Upper lobe of right lung (tissue), 1 donor: ENCODE data around the gene CAMSAP1. TPM values are rescaled to one million over a fixed set of nuclear protein-coding genes. Genes with fewer than 3 reads are reported as not detected.

ENCODE experiments used
- ATAC-seq: fragments of 200-7000 bp; cut with Tn5 transposase; one replicate; pipeline ENCODE4 v1.9.1; 2020; ENCODE audit warnings: mild to moderate bottlenecking, moderate library complexity
- DNase-seq: peaks from one replicate; pipeline ENCODE4 v3.0.0-alpha.2; 2020
- H3K27ac ChIP-seq: fragments of 200-600 bp; one replicate; pipeline ENCODE4 v1.8.0; 2022
- H3K27me3 ChIP-seq: fragments of 200-600 bp; one replicate; pipeline ENCODE4 v1.8.0; 2022; ENCODE audit warnings: mild to moderate bottlenecking
- H3K36me3 ChIP-seq: fragments of 200-600 bp; one replicate; pipeline ENCODE4 v1.8.0; 2022
- H3K4me1 ChIP-seq: fragments of 200-600 bp; one replicate; pipeline ENCODE4 v1.8.0; 2022
- H3K4me3 ChIP-seq: fragments of 200-600 bp; one replicate; pipeline ENCODE4 v1.8.0; 2022; ENCODE audit warnings: mild to moderate bottlenecking
- H3K9me3 ChIP-seq: fragments of 200-600 bp; one replicate; pipeline ENCODE4 v1.8.0; 2022
- intact Hi-C: fragments of 100-400 bp; cut with DNase I; formaldehyde crosslinking; loops from one replicate; pipeline ENCODE4 v1.11.0; 2022
- total RNA-seq: library from RNA; stranded (reverse); fragmentation: NEBNext Ultra II Directional; extraction: Animal tissue kit (Norgen Biotek cat#: 25700); gene quantifications from one replicate; pipeline ENCODE4 v1.2.1, GENCODE V29; 2021
- TF ChIP-seq, protein P1 (sequence below): fragments of 200-600 bp; IDR thresholded peaks from one replicate; pipeline ENCODE4 v1.8.0; 2022; ENCODE audit warnings: antibody characterized with exemption
- donor health status: DM: no; HTN: yes; CAD: no; lungs with severe emphysema.

The CAMSAP1 gene
- total RNA-seq, 1 donor from 2014 or later, result 26.5 TPM

DNA sequence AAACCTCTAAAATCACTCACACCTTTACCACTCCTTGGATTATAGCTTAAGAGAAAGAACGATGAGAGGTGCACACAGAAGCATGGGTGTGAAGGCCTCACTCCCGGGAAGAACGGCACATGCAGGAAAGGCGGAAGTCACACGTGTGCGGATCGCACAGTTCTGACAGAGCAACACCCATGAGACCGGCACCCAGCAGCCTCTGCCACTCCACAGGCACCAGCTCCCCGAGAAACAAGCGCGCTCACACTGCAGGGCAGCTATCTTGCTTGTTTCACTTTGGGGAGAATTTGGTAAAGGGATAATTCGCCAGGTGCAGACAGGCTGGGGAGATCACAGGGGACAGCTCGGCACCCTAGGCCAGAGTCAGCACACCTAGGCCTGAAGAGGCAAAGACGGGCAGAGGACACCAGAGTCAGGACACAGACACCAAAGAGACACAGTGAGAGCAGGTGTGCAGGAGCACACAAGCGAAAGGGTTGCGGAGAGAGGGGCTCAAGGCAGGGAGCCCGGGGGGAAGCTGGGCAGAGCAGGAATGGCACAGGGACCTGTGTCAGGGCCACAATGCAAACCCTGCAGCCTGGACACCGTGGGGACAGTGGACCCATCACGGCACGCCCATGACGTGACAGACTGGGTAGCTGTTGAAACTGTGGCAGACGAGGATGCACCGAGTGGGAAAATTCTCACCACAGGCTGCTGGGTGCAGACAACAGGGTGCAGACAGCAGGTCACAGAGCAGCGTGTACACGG, 81.7 kb downstream of the CAMSAP1 start:
- intact Hi-C loops, result no loop called here
- H3K4me1 ChIP-seq, result no peaks in the 10 kb centered on the region
- ATAC-seq (no peak), DNase-seq (peak; percentile 49)
- no peak overlapping the region for H3K27ac ChIP-seq
- H3K27me3 ChIP-seq, result no peaks in the 10 kb centered on the region
- no peak overlapping the region for H3K4me3 ChIP-seq
- peaks cover 59% of the 10 kb centered on the region for H3K36me3 ChIP-seq
- TF ChIP-seq, protein P1, sequence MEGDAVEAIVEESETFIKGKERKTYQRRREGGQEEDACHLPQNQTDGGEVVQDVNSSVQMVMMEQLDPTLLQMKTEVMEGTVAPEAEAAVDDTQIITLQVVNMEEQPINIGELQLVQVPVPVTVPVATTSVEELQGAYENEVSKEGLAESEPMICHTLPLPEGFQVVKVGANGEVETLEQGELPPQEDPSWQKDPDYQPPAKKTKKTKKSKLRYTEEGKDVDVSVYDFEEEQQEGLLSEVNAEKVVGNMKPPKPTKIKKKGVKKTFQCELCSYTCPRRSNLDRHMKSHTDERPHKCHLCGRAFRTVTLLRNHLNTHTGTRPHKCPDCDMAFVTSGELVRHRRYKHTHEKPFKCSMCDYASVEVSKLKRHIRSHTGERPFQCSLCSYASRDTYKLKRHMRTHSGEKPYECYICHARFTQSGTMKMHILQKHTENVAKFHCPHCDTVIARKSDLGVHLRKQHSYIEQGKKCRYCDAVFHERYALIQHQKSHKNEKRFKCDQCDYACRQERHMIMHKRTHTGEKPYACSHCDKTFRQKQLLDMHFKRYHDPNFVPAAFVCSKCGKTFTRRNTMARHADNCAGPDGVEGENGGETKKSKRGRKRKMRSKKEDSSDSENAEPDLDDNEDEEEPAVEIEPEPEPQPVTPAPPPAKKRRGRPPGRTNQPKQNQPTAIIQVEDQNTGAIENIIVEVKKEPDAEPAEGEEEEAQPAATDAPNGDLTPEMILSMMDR, result no peak
- H3K9me3 ChIP-seq, result no peaks in the 10 kb centered on the region

DNA sequence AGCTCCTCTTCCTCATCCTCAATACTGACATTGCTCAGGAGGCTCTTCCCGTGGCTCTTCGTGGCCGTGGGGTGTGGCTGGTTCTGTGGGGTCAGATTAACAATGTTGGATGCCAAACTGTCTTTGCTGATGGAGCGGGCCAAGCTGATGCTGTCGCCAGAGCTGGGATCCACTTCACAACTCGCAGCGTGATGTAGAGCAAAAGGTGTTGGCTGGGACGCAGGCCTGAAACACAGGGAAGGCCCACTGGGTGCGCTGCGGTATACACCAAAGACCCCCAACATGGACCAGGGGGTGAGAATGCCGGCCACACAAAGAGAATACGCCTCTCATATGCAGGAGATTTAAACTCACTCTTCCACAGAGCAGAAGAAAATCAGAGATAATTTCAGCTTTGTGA, 84.3 kb downstream of the CAMSAP1 start:
- TF ChIP-seq, protein P1, result no peak
- peaks cover 85% of the 10 kb centered on the region for H3K36me3 ChIP-seq
- intact Hi-C loops, result no loop called here
- H3K4me3 ChIP-seq, result no peak overlapping the region
- ATAC-seq, result no peak
- DNase-seq, result no peak
- no peak overlapping the region for H3K27ac ChIP-seq
- no peaks in the 10 kb centered on the region for H3K9me3 ChIP-seq
- H3K27me3 ChIP-seq, result no peaks in the 10 kb centered on the region
- no peaks in the 10 kb centered on the region for H3K4me1 ChIP-seq

DNA sequence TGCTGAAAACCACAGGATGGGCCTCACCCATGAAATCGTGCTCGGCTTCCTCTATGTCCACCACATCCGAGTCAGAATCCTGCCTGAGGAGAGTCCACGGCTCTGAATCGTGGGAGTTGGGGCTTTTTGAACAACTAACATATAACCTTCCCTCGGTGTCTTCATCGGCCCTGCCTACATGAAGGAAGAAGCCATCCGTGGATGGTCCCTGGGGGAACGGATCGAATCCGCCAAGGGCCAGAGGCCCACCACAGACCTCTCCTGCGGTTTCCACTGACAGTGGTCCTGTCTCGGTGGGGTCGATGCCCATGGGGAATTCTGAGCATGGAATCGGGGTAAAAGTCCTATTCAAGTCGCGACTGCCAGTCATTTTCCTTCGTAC, 85.0 kb downstream of the CAMSAP1 start:
- no peak overlapping the region for H3K4me3 ChIP-seq
- ATAC-seq (no peak), DNase-seq (no peak)
- TF ChIP-seq, protein P1, result no peak
- intact Hi-C loops, result no loop called here
- H3K27ac ChIP-seq, result no peak overlapping the region
- H3K9me3 ChIP-seq, result no peaks in the 10 kb centered on the region
- peaks cover 89% of the 10 kb centered on the region for H3K36me3 ChIP-seq
- H3K27me3 ChIP-seq, result no peaks in the 10 kb centered on the region
- H3K4me1 ChIP-seq, result no peaks in the 10 kb centered on the region

- H3K27me3 ChIP-seq, result no peaks in the 10 kb centered on the region
- TF ChIP-seq, protein P1, result no peak
- intact Hi-C loops, result no loop called here
- no peaks in the 10 kb centered on the region for H3K4me1 ChIP-seq
- H3K36me3 ChIP-seq, result peaks cover 89% of the 10 kb centered on the region
- DNase-seq (peak; percentile 59), ATAC-seq (no peak)
- no peak overlapping the region for H3K27ac ChIP-seq
- no peak overlapping the region for H3K4me3 ChIP-seq
- H3K9me3 ChIP-seq, result no peaks in the 10 kb centered on the region
Observed at GRCh38 chr9:135821733-135822373, 85.5 kb downstream of the CAMSAP1 start.

- no peaks in the 10 kb centered on the region for H3K27me3 ChIP-seq
- no peaks in the 10 kb centered on the region for H3K4me1 ChIP-seq
- DNase-seq, result peak; percentile 52
- peaks cover 90% of the 10 kb centered on the region for H3K36me3 ChIP-seq
- ATAC-seq, result no peak
- no peak overlapping the region for H3K4me3 ChIP-seq
- H3K9me3 ChIP-seq, result no peaks in the 10 kb centered on the region
- H3K27ac ChIP-seq, result no peak overlapping the region
- intact Hi-C loops, result no loop called here
- TF ChIP-seq, protein P1, result no peak
Observed at GRCh38 chr9:135821116-135821515, 86.2 kb downstream of the CAMSAP1 start.
